ENCODE results near the gene HECTD1.
"Not testable (repeated sequence)": the region's sequence is repeated elsewhere in the genome, so short reads cannot be mapped to it uniquely, and the experiment has no call there.

HECTD1 gene

DNA sequence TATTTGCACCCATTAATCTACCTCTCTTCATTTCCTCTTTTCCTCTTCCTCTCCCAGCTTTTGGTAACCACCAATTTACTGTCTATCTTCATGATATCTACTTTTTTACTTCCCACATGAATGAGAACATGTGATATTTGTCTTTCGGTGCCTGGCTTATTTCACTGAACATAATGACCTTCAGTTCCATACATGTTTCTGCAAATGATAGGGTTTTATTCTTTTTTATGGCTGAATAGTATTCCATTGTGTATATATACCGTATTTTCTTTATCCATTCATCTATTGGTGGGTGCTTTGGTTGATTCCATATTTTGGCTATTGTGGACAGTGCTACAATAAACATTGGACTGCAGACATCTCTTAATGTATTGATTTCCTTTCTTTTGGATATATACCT, 132.4 kb downstream of the HECTD1 start:
- Histone ChIP-seq H3K9me3 (ENCODE audit: control insufficient read depth, insufficient read depth, low read length) (no peaks in the 10 kb centered on the region), H3K36me3 (ENCODE audit: control insufficient read depth, insufficient read depth, low read length) (no peaks in the 10 kb centered on the region), H3K4me3 (ENCODE audit: low read length) (no peak overlapping the region), H3K4me1 (ENCODE audit: control insufficient read depth, insufficient read depth, low read length) (no peaks in the 10 kb centered on the region), H3K27me3 (ENCODE audit: control insufficient read depth, insufficient read depth, low read length) (no peaks in the 10 kb centered on the region), H3K27ac (ENCODE audit: low read length) (no peak overlapping the region)
- WGBS (ENCODE audit: insufficient coverage, insufficient read length): no CpG with 5 or more reads among the region's 2 CpGs
- no peak for DNase-seq (ENCODE audit: low read depth, low spot score)

- DNase-seq (ENCODE audit: low read depth, low spot score): no peak
- Histone ChIP-seq H3K27ac (ENCODE audit: low read length) (no peak overlapping the region), H3K36me3 (ENCODE audit: control insufficient read depth, insufficient read depth, low read length) (no peaks in the 10 kb centered on the region), H3K4me3 (ENCODE audit: low read length) (no peak overlapping the region), H3K9me3 (ENCODE audit: control insufficient read depth, insufficient read depth, low read length) (no peaks in the 10 kb centered on the region), H3K4me1 (ENCODE audit: control insufficient read depth, insufficient read depth, low read length) (no peaks in the 10 kb centered on the region), H3K27me3 (ENCODE audit: control insufficient read depth, insufficient read depth, low read length) (no peaks in the 10 kb centered on the region)
- WGBS (ENCODE audit: insufficient coverage, insufficient read length): no CpG with 5 or more reads among the region's 2 CpGs
Measured at GRCh38 chr14:31071151-31071550, 136.4 kb downstream of the HECTD1 start.

- Histone ChIP-seq H3K27me3 (ENCODE audit: control insufficient read depth, insufficient read depth, low read length) (no peaks in the 10 kb centered on the region), H3K27ac (ENCODE audit: low read length) (no peak overlapping the region), H3K4me3 (ENCODE audit: low read length) (no peak overlapping the region), H3K4me1 (ENCODE audit: control insufficient read depth, insufficient read depth, low read length) (no peaks in the 10 kb centered on the region), H3K36me3 (ENCODE audit: control insufficient read depth, insufficient read depth, low read length) (no peaks in the 10 kb centered on the region), H3K9me3 (ENCODE audit: control insufficient read depth, insufficient read depth, low read length) (no peaks in the 10 kb centered on the region)
- no peak for DNase-seq (ENCODE audit: low read depth, low spot score)
- WGBS (ENCODE audit: insufficient coverage, insufficient read length): no CpG with 5 or more reads among the region's 5 CpGs
Measured at GRCh38 chr14:31070431-31070830, 137.2 kb downstream of the HECTD1 start.

- no peak overlapping the region for H3K4me3 ChIP-seq (ENCODE audit: low read length)
- H3K4me1 ChIP-seq (ENCODE audit: control insufficient read depth, insufficient read depth, low read length): no peaks in the 10 kb centered on the region
- no peaks in the 10 kb centered on the region for H3K36me3 ChIP-seq (ENCODE audit: control insufficient read depth, insufficient read depth, low read length)
- no peaks in the 10 kb centered on the region for H3K27me3 ChIP-seq (ENCODE audit: control insufficient read depth, insufficient read depth, low read length)
- DNase-seq (ENCODE audit: low read depth, low spot score): no peak
- no CpG with 5 or more reads among the region's 3 CpGs for WGBS (ENCODE audit: insufficient coverage, insufficient read length)
- H3K9me3 ChIP-seq (ENCODE audit: control insufficient read depth, insufficient read depth, low read length): no peaks in the 10 kb centered on the region
- H3K27ac ChIP-seq (ENCODE audit: low read length): no peak overlapping the region
Measured at GRCh38 chr14:31069343-31069742, 138.2 kb downstream of the HECTD1 start.

GRCh38 chr14:31068235-31068634, 139.4 kb downstream of the HECTD1 start:
- Histone ChIP-seq H3K4me3 (ENCODE audit: low read length) (no peak overlapping the region), H3K27me3 (ENCODE audit: control insufficient read depth, insufficient read depth, low read length) (no peaks in the 10 kb centered on the region), H3K4me1 (ENCODE audit: control insufficient read depth, insufficient read depth, low read length) (no peaks in the 10 kb centered on the region), H3K9me3 (ENCODE audit: control insufficient read depth, insufficient read depth, low read length) (no peaks in the 10 kb centered on the region), H3K27ac (ENCODE audit: low read length) (no peak overlapping the region), H3K36me3 (ENCODE audit: control insufficient read depth, insufficient read depth, low read length) (no peaks in the 10 kb centered on the region)
- DNase-seq (ENCODE audit: low read depth, low spot score): no peak
- WGBS (ENCODE audit: insufficient coverage, insufficient read length): no CpG with 5 or more reads among the region's 1 CpG

GRCh38 chr14:31062908-31063307, 144.7 kb downstream of the HECTD1 start:
- H3K27me3 ChIP-seq (ENCODE audit: control insufficient read depth, insufficient read depth, low read length); DNase-seq (ENCODE audit: low read depth, low spot score); H3K9me3 ChIP-seq (ENCODE audit: control insufficient read depth, insufficient read depth, low read length); H3K4me3 ChIP-seq (ENCODE audit: low read length); H3K27ac ChIP-seq (ENCODE audit: low read length); H3K4me1 ChIP-seq (ENCODE audit: control insufficient read depth, insufficient read depth, low read length); H3K36me3 ChIP-seq (ENCODE audit: control insufficient read depth, insufficient read depth, low read length): not testable (repeated sequence)
- WGBS (ENCODE audit: insufficient coverage, insufficient read length): no CpG with 5 or more reads among the region's 8 CpGs

DNA sequence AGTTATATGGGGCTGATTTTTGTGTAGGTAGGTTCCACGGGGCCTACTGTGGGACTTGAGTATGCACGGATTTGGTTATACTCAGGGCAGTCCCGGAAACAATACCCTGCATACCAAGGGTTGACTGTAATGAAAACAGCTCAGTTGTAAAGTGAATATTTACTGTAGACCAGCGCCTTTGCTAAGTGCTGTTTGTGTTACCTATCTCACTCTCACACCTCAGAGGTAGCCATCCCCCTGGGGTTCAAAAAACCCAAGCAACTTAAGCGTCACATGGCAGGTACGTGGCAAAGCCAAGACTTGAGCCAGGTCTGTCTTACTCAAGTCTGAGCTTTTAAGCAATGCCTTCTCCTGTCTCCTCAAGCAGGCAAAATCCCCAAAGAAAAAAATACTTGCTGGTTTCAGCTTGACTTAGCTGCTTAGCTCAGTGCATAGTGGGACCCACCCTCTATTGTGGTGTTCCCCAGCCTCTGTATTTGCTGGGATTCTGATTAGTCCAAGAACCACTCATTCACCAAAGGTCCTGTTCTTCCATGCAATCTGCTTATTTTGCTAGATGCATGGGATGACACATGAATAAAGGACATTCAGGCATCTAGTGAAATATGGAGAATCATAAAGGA, 147.2 kb downstream of the HECTD1 start:
- Histone ChIP-seq H3K9me3 (ENCODE audit: control insufficient read depth, insufficient read depth, low read length) (no peaks in the 10 kb centered on the region; the same call in 1 of the 2 replicates), H3K27ac (ENCODE audit: low read length) (no peak overlapping the region), H3K4me3 (ENCODE audit: low read length) (no peak overlapping the region), H3K27me3 (ENCODE audit: control insufficient read depth, insufficient read depth, low read length) (no peaks in the 10 kb centered on the region), H3K4me1 (ENCODE audit: control insufficient read depth, insufficient read depth, low read length) (peaks cover 3% of the 10 kb centered on the region; the same call in 1 of the 2 replicates), H3K36me3 (ENCODE audit: control insufficient read depth, insufficient read depth, low read length) (no peaks in the 10 kb centered on the region)
- no peak for DNase-seq (ENCODE audit: low read depth, low spot score)
- WGBS (ENCODE audit: insufficient coverage, insufficient read length): no CpG with 5 or more reads among the region's 6 CpGs

DNA sequence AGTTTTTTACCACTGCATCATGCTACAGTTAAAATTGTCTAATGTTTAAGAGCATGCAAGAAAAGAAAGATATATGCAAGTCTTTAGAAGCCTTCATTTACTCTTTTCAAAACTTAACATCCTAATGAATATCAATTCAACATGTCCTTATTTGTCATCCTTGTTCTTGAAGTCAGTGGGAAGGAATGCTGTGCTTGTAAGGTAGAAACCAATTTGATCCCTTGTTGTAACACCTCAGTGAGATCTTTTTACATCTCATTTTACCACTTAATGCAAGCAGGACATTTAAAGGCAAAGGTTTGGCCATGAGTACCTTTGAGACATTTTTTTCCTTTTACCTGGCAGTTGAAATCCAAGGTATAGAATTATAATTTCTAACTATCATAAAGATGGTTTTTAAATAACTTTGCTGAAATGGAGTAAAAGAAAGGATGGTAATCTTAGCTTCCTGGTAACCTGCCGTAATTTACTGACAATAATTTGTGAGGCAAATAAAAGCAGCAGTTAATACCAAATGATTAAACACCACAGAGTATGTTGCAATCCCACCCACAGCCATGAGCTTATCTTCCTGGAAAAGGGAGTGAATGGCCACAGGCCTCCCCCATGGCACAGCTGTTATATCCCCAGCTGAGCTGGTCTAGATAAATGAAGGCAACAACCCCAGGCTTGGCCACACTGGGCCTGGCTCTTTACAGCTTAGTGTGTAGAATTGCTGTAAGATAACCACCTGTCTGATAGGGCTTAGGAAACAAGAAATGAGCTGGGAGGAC, 148.3 kb downstream of the HECTD1 start:
- H3K4me3 ChIP-seq (ENCODE audit: low read length): no peak overlapping the region
- H3K9me3 ChIP-seq (ENCODE audit: control insufficient read depth, insufficient read depth, low read length): no peaks in the 10 kb centered on the region; the same call in 1 of the 2 replicates
- no peaks in the 10 kb centered on the region for H3K36me3 ChIP-seq (ENCODE audit: control insufficient read depth, insufficient read depth, low read length)
- no CpG with 5 or more reads among the region's 1 CpG for WGBS (ENCODE audit: insufficient coverage, insufficient read length)
- no peaks in the 10 kb centered on the region for H3K27me3 ChIP-seq (ENCODE audit: control insufficient read depth, insufficient read depth, low read length)
- H3K27ac ChIP-seq (ENCODE audit: low read length): no peak overlapping the region
- peaks cover 3% of the 10 kb centered on the region; the same call in 1 of the 2 replicates for H3K4me1 ChIP-seq (ENCODE audit: control insufficient read depth, insufficient read depth, low read length)
- no peak for DNase-seq (ENCODE audit: low read depth, low spot score)

- WGBS (ENCODE audit: insufficient coverage, insufficient read length): no CpG with 5 or more reads among the region's 12 CpGs
- H3K27me3 ChIP-seq (ENCODE audit: control insufficient read depth, insufficient read depth, low read length): no peaks in the 10 kb centered on the region
- no peaks in the 10 kb centered on the region; the same call in 1 of the 2 replicates for H3K9me3 ChIP-seq (ENCODE audit: control insufficient read depth, insufficient read depth, low read length)
- H3K36me3 ChIP-seq (ENCODE audit: control insufficient read depth, insufficient read depth, low read length): no peaks in the 10 kb centered on the region
- DNase-seq (ENCODE audit: low read depth, low spot score): no peak
- H3K4me1 ChIP-seq (ENCODE audit: control insufficient read depth, insufficient read depth, low read length): peaks cover 3% of the 10 kb centered on the region; the same call in 1 of the 2 replicates
- H3K4me3 ChIP-seq (ENCODE audit: low read length): no peak overlapping the region
- H3K27ac ChIP-seq (ENCODE audit: low read length): no peak overlapping the region
Measured at GRCh38 chr14:31057701-31058364, 149.8 kb downstream of the HECTD1 start.

DNA sequence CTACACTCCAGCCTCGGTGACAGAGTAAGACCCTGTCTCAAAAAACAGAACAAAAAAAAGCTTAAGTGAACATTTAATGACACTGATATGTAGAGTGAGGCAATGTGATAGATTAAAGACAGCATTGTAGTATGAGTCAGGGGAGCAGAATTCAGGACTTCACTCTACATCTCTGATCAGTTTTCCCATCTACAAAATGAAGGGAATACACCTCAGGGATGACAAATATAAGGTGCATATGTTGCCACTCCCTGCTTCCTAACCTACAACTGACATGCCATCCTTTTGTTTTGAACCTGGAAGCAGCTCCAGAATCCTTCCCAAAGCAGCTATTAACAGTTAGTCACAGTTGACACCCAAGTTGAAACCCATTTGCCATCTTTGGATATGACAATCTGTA, 150.6 kb downstream of the HECTD1 start:
- no peaks in the 10 kb centered on the region for H3K36me3 ChIP-seq (ENCODE audit: control insufficient read depth, insufficient read depth, low read length)
- WGBS (ENCODE audit: insufficient coverage, insufficient read length): no CpG with 5 or more reads among the region's 1 CpG
- no peak for DNase-seq (ENCODE audit: low read depth, low spot score)
- no peaks in the 10 kb centered on the region for H3K9me3 ChIP-seq (ENCODE audit: control insufficient read depth, insufficient read depth, low read length)
- H3K27ac ChIP-seq (ENCODE audit: low read length): no peak overlapping the region
- H3K4me3 ChIP-seq (ENCODE audit: low read length): no peak overlapping the region
- no peaks in the 10 kb centered on the region for H3K27me3 ChIP-seq (ENCODE audit: control insufficient read depth, insufficient read depth, low read length)
- H3K4me1 ChIP-seq (ENCODE audit: control insufficient read depth, insufficient read depth, low read length): peaks cover 3% of the 10 kb centered on the region; the same call in 1 of the 2 replicates
